H1 (cell line): ENCODE measurements around the gene TCFL5. TPM values are rescaled to one million over a fixed set of nuclear protein-coding genes. Genes with fewer than 3 reads are reported as not detected.

ENCODE experiments used
- CTCF ChIA-PET: fragments of 300-600 bp; sonication (Branson Sonifier 250); formaldehyde crosslinking; loops from one replicate; lab custom pipeline; 2021; ENCODE audit not compliant: partially characterized antibody; lab: Charles Lee
- POLR2A ChIA-PET: fragments of 300-600 bp; sonication (Branson Sonifier 250); formaldehyde crosslinking; loops from one replicate; lab custom pipeline; 2021; ENCODE audit warnings: inconsistent platforms; ENCODE audit not compliant: partially characterized antibody; lab: Charles Lee
- DNase-seq, 2 experiments: peaks; one replicate each; pipeline versions ENCODE4 v3.0.0 to v3.0.0-alpha.2; 2010 to 2022; ENCODE audit warnings: low spot score in 2 of 2, low read depth in 1 of 2, mixed read lengths in 1 of 2
- FAIRE-seq: peaks from 2 replicates; lab custom pipeline; 2011; peaks lifted over from hg19 to GRCh38; lab: Jason Lieb, UNC
- H2AFZ ChIP-seq: 2 replicates; pipeline ENCODE4 v1.8.1; 2012; ENCODE audit warnings: low read length, inconsistent platforms
- H2AK5ac ChIP-seq: 2 replicates; pipeline ENCODE4 v1.6.1; 2013; ENCODE audit warnings: low read depth, low read length
- H2BK120ac ChIP-seq: replicated peaks from 2 replicates; pipeline ENCODE3; 2013; ENCODE audit warnings: low read depth, low read length, inconsistent platforms
- H2BK12ac ChIP-seq: 2 replicates; pipeline ENCODE4 v1.6.1; 2013; ENCODE audit warnings: low read depth, low read length
- H2BK15ac ChIP-seq: 2 replicates; pipeline ENCODE4 v1.6.1; 2013; ENCODE audit warnings: low read length
- H2BK20ac ChIP-seq: 2 replicates; pipeline ENCODE4 v1.6.1; 2013; ENCODE audit warnings: low read length
- H2BK5ac ChIP-seq: 2 replicates; pipeline ENCODE4 v1.6.1; 2013; ENCODE audit warnings: low read depth, low read length
- H3K14ac ChIP-seq: 2 replicates; pipeline ENCODE4 v1.6.1; 2013; ENCODE audit warnings: inconsistent platforms; ENCODE audit not compliant: insufficient read length
- H3K18ac ChIP-seq: 2 replicates; pipeline ENCODE4 v1.6.1; 2013; ENCODE audit warnings: low read length; ENCODE audit errors: extremely low read depth
- H3K23ac ChIP-seq: 2 replicates; pipeline ENCODE4 v1.6.1; 2013; ENCODE audit warnings: inconsistent platforms; ENCODE audit not compliant: insufficient read length
- H3K23me2 ChIP-seq: 2 replicates; pipeline ENCODE4 v1.6.1; 2013; ENCODE audit warnings: low read depth, low read length
- H3K27ac ChIP-seq: 2 replicates; pipeline ENCODE4 v1.6.1; 2011; ENCODE audit warnings: low read depth, low read length, inconsistent platforms
- H3K27me3 ChIP-seq, 4 experiments: replicated peaks in 1 of 4; 1 replicate in 1 of 4; 2 replicates in 3 of 4; pipeline versions ENCODE4 v1.6.1 to v1.8.1; 2011 to 2013; ENCODE audit warnings: low read length in 3 of 4, mild to moderate bottlenecking in 3 of 4, inconsistent platforms in 2 of 4, mixed read lengths in 2 of 4, moderate library complexity in 1 of 4; ENCODE audit not compliant: control insufficient read depth in 3 of 4, insufficient read depth in 3 of 4; ENCODE audit errors: extremely low read depth in 1 of 4
- H3K36me3 ChIP-seq, 4 experiments: 2 replicates each; pipeline versions ENCODE4 v1.6.1 to v1.8.1; 2011 to 2013; ENCODE audit warnings: mild to moderate bottlenecking in 4 of 4, low read length in 3 of 4, moderate library complexity in 2 of 4, control low read depth in 1 of 4, inconsistent platforms in 1 of 4; ENCODE audit not compliant: insufficient read depth in 4 of 4, control insufficient read depth in 2 of 4
- H3K4ac ChIP-seq: replicated peaks from 2 replicates; pipeline ENCODE3; 2013; ENCODE audit warnings: low read length, low read depth, mixed read lengths, inconsistent platforms; ENCODE audit not compliant: insufficient read length
- H3K4me1 ChIP-seq, 4 experiments: replicated peaks in 1 of 4; 1 replicate in 1 of 4; 2 replicates in 3 of 4; pipeline versions ENCODE4 v1.6.1 to v1.8.1; 2011 to 2013; ENCODE audit warnings: low read length in 3 of 4, inconsistent platforms in 2 of 4, mixed read lengths in 1 of 4; ENCODE audit not compliant: insufficient read depth in 4 of 4, control insufficient read depth in 3 of 4
- H3K4me2 ChIP-seq, 2 experiments: 2 replicates each; pipeline versions ENCODE4 v1.6.1 to v1.8.1; 2011 to 2013; ENCODE audit warnings: low read depth in 2 of 2, low read length in 2 of 2, control low read depth in 1 of 2, inconsistent platforms in 1 of 2, mild to moderate bottlenecking in 1 of 2; ENCODE audit not compliant: insufficient read depth in 1 of 2
- H3K4me3 ChIP-seq, 4 experiments: fragments of 200-600, 300-600 bp in 1 of 4; sonication (generic), shearing (Covaris generic), sonication (Bioruptor Twin) in 1 of 4; 2 replicates each; pipeline versions ENCODE4 v1.5.1 to v1.8.1; 2011 to 2016; ENCODE audit warnings: low read length in 4 of 4, low read depth in 3 of 4, control low read depth in 2 of 4, inconsistent platforms in 2 of 4, mild to moderate bottlenecking in 2 of 4, mixed read lengths in 1 of 4, moderate library complexity in 1 of 4; ENCODE audit not compliant: insufficient read depth in 2 of 4; ENCODE audit errors: extremely low read depth in 1 of 4
- H3K56ac ChIP-seq: replicated peaks from 2 replicates; pipeline ENCODE3; 2013; ENCODE audit warnings: low read depth, mild to moderate bottlenecking, mixed read lengths, low read length, inconsistent platforms; ENCODE audit not compliant: insufficient read length
- H3K79me1 ChIP-seq: 2 replicates; pipeline ENCODE4 v1.6.1; 2013; ENCODE audit warnings: low read depth, low read length, control low read depth
- H3K79me2 ChIP-seq, 2 experiments: 2 replicates each; pipeline versions ENCODE4 v1.6.1 to v1.8.1; 2012 to 2013; ENCODE audit warnings: low read length in 2 of 2, mild to moderate bottlenecking in 2 of 2, inconsistent platforms in 1 of 2; ENCODE audit not compliant: insufficient read depth in 2 of 2, control insufficient read depth in 1 of 2
- H3K9ac ChIP-seq, 4 experiments: replicated peaks in 1 of 4; 1 replicate in 1 of 4; 2 replicates in 3 of 4; pipeline versions ENCODE4 v1.6.1 to v1.8.1; 2011 to 2013; ENCODE audit warnings: low read depth in 3 of 4, low read length in 3 of 4, control low read depth in 2 of 4, mild to moderate bottlenecking in 2 of 4, moderate library complexity in 2 of 4, inconsistent platforms in 1 of 4; ENCODE audit errors: extremely low read depth in 1 of 4
- H3K9me3 ChIP-seq, 2 experiments: 2 replicates each; pipeline versions ENCODE4 v1.6.1 to v1.8.1; 2012 to 2013; ENCODE audit warnings: mild to moderate bottlenecking in 2 of 2, moderate library complexity in 2 of 2, control low read depth in 1 of 2, inconsistent platforms in 1 of 2, low read depth in 1 of 2, low read length in 1 of 2, mixed read lengths in 1 of 2; ENCODE audit not compliant: insufficient read depth in 2 of 2
- H4K20me1 ChIP-seq, 2 experiments: replicated peaks in 1 of 2; 2 replicates each; pipeline versions ENCODE3 to v1.8.1; 2011 to 2013; ENCODE audit warnings: inconsistent platforms in 2 of 2, low read length in 2 of 2, mild to moderate bottlenecking in 1 of 2; ENCODE audit not compliant: insufficient read depth in 2 of 2, control insufficient read depth in 1 of 2
- H4K5ac ChIP-seq: 2 replicates; pipeline ENCODE4 v1.6.1; 2013; ENCODE audit warnings: low read length, low read depth, mixed read lengths, inconsistent platforms; ENCODE audit not compliant: insufficient read length
- H4K8ac ChIP-seq: 2 replicates; pipeline ENCODE4 v1.8.0; 2013; ENCODE audit warnings: mild to moderate bottlenecking, moderate library complexity, low read length, inconsistent platforms; ENCODE audit not compliant: insufficient read depth; ENCODE audit errors: extremely low read depth
- H4K91ac ChIP-seq: replicated peaks from 2 replicates; pipeline ENCODE3; 2013; ENCODE audit warnings: low read length, mixed read lengths, inconsistent platforms; ENCODE audit not compliant: insufficient read length
- CTCF ChIP-seq, 3 experiments: IDR thresholded peaks; 1 replicate in 2 of 3; 2 replicates in 1 of 3; pipeline versions ENCODE4 v1.5.1 to v1.6.1; 2011; ENCODE audit warnings: low read length in 3 of 3, mild to moderate bottlenecking in 3 of 3, inconsistent platforms in 2 of 3, low read depth in 1 of 3, moderate library complexity in 1 of 3; ENCODE audit not compliant: insufficient read depth in 1 of 3; ENCODE audit errors: control extremely low read depth in 1 of 3
- POLR2A ChIP-seq, 2 experiments: IDR thresholded peaks; 1 replicate in 1 of 2; 2 replicates in 1 of 2; pipeline ENCODE4 v1.6.1; 2011; ENCODE audit warnings: low read depth in 2 of 2, low read length in 2 of 2, mild to moderate bottlenecking in 2 of 2; ENCODE audit errors: control extremely low read depth in 1 of 2
- POLR2AphosphoS5 ChIP-seq: IDR thresholded peaks from 2 replicates; pipeline ENCODE4 v1.6.1; 2011; ENCODE audit warnings: low read depth, low read length
- WGBS, 2 experiments: shearing (Covaris generic) in 1 of 2; methylation state at CpG; one replicate each; pipeline versions ENCODE4 v1.1.6 to v1.1.7; 2013 to 2015; ENCODE audit warnings: low lambda C conversion rate in 2 of 2, mixed read lengths in 2 of 2, inconsistent platforms in 1 of 2, low coverage in 1 of 2, missing lambda C conversion rate in 1 of 2; ENCODE audit not compliant: insufficient replicate concordance in 2 of 2, insufficient coverage in 1 of 2, insufficient read length in 1 of 2; ENCODE audit errors: extremely low coverage in 1 of 2, missing lambda C conversion rate in 1 of 2; 5-methylcytosine and 5-hydroxymethylcytosine counted together
- polyA plus RNA-seq, 7 experiments: library from polyadenylated mRNA; depleted of rRNA in 3 of 7; stranded (reverse) in 5 of 7; unstranded in 2 of 7; fragments of >200 nt in 5 of 7; fragments of 200-250 nt in 2 of 7; gene quantifications; 1 replicate in 5 of 7; 2 replicates in 1 of 7; 4 replicates in 1 of 7; pipeline versions ENCODE4 v1.2.1 to v1.2.3, GENCODE V29; 2011 to 2013; ENCODE audit warnings: missing spikeins in 2 of 7, mixed read lengths in 2 of 7
- total RNA-seq: library from RNA; stranded (reverse); fragmentation: NEBNext Ultra II Directional; extraction: Animal tissue kit (Norgen Biotek cat#: 25700); gene quantifications from 2 replicates; pipeline ENCODE4 v1.2.1, GENCODE V29; 2021

Gene TCFL5
- total and polyA plus RNA-seq, 2 of the 8 experiments (the other 6 are each of a cell fraction or from before 2014, with no cell fraction given) = 6.2 to 15.0 TPM

GRCh38 chr20:62910217-62910766, 48.7 kb upstream of the TCFL5 start:
- CTCF ChIA-PET = interaction anchor here (0.9 to 5.7 kb wide), 6 partner anchors 8 to 99 kb away, joined by 3 to 58 read pairs (median 8); no protein-coding TSS in a partner anchor
- no peak for FAIRE-seq

More at GRCh38 chr20:62910217-62910766, 48.7 kb upstream of the TCFL5 start:
- Histone ChIP-seq H2BK20ac (no peak overlapping the region), H4K91ac (no peak overlapping the region), H3K23ac (no peak overlapping the region), H2AFZ (no peak overlapping the region), H3K9me3 (no peaks in the 10 kb centered on the region), H2AK5ac (no peak overlapping the region), H3K56ac (no peak overlapping the region), H2BK5ac (no peak overlapping the region), H4K5ac (no peak overlapping the region), H3K79me1 (peaks cover 25% of the 10 kb centered on the region), H3K4me3 (no peak overlapping the region), H3K4me1 (peaks cover 4 to 9% (median 7%) of the 10 kb centered on the region in 4 experiments; a peak in 6 of 7 replicates)
- DNase-seq = no peak
- POLR2A ChIA-PET = interaction anchor here (1.6 to 20.3 kb wide), 4 partner anchors 9 to 32 kb away, joined by 3 to 363 read pairs (median 104); partner anchors contain the start of genes DIDO1 and GID8
- TF ChIP-seq POLR2AphosphoS5 (peak; percentile 27; the same call in 1 of the 2 replicates), CTCF (IDR thresholded peaks at IDR 0.05; ENCODE audit: control extremely low read depth in 1 of 3, insufficient read depth in 1 of 3, low read depth in 1 of 3, low read length in 3 of 3) (no peak), POLR2A (IDR thresholded peaks at IDR 0.05; ENCODE audit: control extremely low read depth in 1 of 2, low read depth in 2 of 2, low read length in 2 of 2) (0 out of 3 replicates have a peak, but pooled peaks of 1 of the 2 experiments have one; percentile 3)
- TF ChIP-seq, all 59 proteins: peak for 2
- no peak overlapping the region for H2BK12ac ChIP-seq
- peak overlapping the region; percentile 51; the same call in 1 of the 2 replicates for H4K8ac ChIP-seq
- no peak overlapping the region for H3K14ac ChIP-seq
- H2BK120ac ChIP-seq = no peak overlapping the region
- H3K9ac ChIP-seq = no peak overlapping the region; a peak in 1 of 7 replicates
- H3K4me2 ChIP-seq = no peak overlapping the region
- peaks cover 39 to 75% (median 66%) of the 10 kb centered on the region in 4 experiments for H3K36me3 ChIP-seq
- no peak overlapping the region for H3K27ac ChIP-seq
- H3K27me3 ChIP-seq = no peaks in the 10 kb centered on the region
- H2BK15ac ChIP-seq = no peak overlapping the region
- 94% methylated on average over 11 of the region's 11 CpGs; no CpG with 5 or more reads in 1 of the 2 experiments for WGBS, 2 experiments
- no peaks in the 10 kb centered on the region for H3K23me2 ChIP-seq
- peaks cover 39 to 62% of the 10 kb centered on the region in 2 experiments for H4K20me1 ChIP-seq
- no peak overlapping the region for H3K18ac ChIP-seq
- peaks cover 20 to 77% of the 10 kb centered on the region in 2 experiments for H3K79me2 ChIP-seq
- H3K4ac ChIP-seq = no peak overlapping the region
